DMS 273 treated with DMSO at 0.1 percent for 48 hours (cell line): ENCODE data around the gene CNST.
"Not testable (repeated sequence)": the region's sequence is repeated elsewhere in the genome, so short reads cannot be mapped to it uniquely, and the experiment has no call there.

Experiments
- DNase-seq: peaks from one replicate; lab custom pipeline; 2025; lab: John Stamatoyannopoulos, UW

Gene CNST

GRCh38 chr1:246558041-246558440 is 8.2 kb upstream of the CNST start:
- no peak for DNase-seq

- DNase-seq = no peak
Observed at GRCh38 chr1:246559310-246559709, 6.9 kb upstream of the CNST start.

- DNase-seq = not testable (repeated sequence)
Observed at GRCh38 chr1:246560833-246561232, 5.4 kb upstream of the CNST start.

- DNase-seq = no peak
Observed at GRCh38 chr1:246564839-246565750, 1.2 kb upstream of the CNST start.

- DNase-seq = no peak
Observed at GRCh38 chr1:246565751-246566127, 517 bp upstream of the CNST start.

DNA sequence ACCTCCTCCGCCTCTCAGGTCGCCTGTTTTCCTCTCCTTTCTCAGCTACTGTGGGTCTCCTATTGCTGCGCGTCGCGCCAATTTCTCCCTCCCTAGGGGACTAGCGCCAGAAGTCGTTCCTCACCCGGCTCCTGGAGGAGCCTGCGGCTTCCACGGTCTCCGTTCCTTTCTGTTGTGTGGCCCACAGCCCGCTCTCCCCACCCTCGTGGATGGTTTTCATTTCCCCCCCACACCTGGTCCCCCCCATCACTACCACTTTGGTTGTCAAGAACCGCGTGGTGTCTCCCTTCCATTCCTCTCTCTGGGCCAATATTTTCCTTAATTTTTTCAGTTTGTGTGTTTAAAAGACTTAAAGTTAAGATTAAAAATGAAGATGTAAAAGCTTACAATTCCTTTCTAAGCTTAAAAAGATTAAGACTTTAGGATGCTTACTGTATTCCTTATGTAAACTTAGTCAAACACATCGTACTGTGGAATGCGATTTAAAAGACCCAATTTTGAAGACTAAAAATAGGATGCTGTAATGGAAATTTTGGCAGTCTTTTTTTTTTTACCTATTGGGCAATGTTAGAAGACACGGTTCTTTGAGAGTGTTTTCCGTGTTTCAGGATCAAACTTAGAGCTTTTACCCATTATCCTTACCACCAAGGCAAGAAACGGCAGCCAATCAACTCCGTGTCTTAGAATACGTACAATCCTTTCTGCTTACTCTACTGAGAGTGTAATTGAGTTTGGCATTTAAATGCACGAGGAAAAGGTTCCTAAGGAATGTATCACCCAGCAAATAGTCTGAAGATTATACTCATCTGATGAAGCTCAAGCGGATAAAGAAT is 773 bp downstream of the CNST start:
- DNase-seq = peak; percentile 54

DNA sequence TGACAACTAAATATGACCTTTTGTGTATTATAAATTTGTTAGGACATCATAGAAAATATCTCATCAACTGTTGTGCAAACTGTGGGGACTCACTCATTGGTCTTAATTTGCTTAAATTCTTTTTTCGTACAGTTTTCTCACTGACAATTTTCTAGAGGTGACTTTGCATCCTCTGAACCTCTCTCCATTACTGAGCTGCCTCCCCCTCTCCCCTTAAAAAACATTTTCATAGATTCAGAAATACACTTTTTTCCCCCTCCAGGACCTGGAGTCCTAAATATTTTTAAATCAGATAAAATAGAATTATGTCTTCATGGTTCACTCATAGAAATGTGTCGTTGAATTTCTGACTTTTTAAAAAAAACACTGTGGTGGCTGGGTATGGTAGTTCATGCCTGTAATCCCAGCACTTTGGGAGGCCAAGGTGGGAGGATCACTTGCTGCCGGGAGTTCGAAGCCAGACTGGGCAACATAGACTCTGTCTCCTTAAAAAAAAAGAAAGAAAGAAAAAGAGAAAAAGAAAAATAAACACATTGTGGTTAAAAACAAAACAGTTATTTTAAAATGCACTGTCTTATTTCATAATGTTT is 1.5 kb downstream of the CNST start:
- DNase-seq = no peak

GRCh38 chr1:246569248-246570238 is 3.3 kb downstream of the CNST start:
- no peak for DNase-seq

DNA sequence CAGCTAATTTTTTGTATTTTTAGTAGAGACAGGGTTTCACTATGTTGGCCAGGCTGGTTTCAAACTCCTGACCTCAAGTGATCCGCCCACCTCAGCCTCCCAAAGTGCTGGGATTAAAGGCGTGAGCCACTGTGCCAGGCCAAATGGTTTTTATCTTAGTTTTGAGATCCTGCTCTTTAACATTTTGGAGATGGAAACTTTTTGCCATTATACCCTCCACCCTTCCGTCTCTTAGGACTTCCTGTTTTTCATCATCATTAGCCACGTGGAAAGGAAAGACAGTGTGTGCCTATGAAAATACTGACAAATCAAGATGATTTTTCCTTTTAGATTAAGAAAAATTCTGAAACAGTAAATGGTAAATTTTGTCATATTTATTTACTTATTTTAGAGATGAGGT is 5.1 kb downstream of the CNST start:
- DNase-seq = not testable (repeated sequence)

DNA sequence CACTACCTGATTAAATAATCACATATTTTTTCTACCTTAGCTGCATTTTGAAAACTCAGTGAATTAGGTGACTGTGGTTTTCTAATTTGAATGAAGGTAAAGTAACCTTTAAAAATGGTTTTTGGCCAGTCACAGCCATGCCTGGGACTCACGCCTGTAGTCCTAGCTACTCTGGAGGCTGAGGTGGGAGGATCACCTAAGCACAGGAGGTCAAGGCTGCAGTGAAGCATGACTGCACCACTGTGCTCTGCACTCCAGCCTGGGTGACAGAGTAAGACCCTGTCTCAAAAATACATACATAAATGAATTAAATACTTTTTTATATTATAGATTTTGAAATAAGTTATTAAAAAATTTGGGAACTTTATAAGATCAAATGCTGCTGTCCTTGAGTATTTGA is 5.7 kb downstream of the CNST start:
- DNase-seq = no peak

DNA sequence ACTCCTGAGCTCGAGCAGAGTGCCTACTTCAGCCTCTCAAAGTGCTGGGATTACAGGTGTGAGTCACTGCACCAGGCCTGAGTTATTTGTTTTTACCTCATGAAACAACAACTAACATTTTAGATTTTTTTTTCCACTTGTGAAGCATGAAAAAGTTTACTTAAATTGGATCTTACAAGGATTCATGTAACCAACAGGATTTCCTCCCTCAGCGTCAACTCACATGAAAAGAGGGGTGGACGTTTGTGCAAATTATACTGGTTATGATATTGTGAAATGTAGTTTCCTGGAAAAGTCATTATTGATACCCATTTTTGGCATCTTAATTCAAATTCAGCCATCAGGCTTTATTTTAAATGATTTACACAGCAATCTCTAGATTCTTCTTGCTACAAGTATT is 6.5 kb downstream of the CNST start:
- DNase-seq = no peak

DNA sequence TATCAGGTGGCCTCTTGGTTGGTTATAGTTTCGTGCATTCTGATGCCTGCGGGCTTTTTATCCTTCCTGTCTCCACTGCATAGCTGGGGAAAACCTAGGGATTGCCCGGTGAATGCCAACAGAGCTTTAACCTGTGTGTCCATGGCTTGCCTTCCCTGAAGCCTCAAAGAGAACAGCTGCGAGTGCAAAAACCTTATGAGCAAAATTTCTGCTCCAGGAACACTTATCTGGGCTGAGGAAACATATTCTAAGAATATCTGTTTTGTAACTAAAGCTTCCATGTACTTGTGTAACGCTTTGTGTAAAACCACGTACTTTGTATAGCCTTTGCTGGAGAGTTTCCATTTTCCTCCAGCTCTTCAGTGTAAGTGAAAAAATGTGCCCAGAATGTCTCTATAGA is 7.2 kb downstream of the CNST start:
- no peak for DNase-seq

GRCh38 chr1:246576709-246577032 is 10.4 kb downstream of the CNST start:
- no peak for DNase-seq

DNA sequence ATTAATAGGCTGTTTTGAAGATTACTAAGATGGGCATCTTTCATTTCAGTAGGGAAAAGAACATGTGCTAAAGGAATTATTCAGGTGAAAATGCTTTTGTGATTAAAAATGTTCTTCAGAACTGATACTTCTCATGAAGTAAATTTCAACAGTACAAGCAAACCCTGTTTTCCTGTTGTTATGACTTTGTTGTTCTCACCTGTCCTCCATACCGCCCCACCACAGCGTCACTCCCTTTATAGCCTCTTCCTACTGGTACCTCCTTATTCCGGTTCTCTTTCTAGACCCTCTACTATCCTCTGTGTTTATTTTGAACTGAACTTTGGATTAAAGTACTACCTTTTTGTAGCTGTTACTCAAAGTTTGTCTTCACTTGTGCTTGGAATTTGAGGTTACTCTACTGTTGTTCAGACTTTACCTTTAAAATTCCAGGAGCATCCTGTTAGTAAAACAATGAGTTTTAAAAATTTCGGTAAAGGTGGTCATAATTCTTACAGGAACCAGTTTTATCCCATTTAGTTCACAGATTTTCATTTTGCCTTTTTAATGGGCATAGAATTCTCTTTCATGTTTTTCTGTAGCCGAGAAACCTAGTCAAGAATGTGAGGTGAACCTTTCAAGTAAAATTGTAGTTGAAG is 10.9 kb downstream of the CNST start:
- DNase-seq = no peak

DNA sequence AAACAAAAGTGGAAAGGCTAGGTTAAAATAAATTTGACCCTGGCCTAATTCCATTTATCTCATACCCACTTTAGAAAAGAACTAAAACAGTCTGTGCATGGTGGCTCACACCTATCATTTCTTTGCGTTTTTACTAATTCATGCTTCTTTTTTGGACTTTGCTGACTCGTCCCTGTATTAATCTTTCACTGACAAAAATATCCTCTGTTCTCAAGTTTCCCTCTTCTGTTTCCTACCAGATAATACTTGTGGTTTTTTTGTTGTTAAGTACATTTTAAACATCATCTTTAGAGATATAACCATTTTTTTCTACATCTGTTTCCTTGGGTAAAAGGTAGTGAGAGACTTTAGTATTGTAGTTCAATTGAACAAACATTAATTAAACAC is 11.5 kb downstream of the CNST start:
- no peak for DNase-seq

DNA sequence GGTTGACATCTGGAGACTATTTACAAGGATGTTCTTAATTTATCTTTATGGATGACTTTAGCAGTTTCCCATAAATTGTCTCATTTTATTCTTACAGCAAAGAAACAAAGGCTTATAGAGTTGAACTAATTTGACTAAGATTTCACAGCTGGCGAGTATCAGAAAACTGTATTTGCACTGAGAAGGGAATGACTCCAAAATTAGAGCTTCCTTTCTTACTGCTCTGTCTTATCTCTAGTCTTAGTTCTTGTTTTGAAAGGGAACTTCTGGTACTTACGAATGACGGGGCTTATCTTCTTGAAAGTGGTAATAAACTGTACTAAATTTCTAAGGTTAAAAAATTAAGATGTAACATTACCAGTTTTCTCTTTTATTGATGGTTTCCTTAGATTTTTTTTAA is 13.6 kb downstream of the CNST start:
- DNase-seq = no peak

GRCh38 chr1:246580497-246581370 is 14.5 kb downstream of the CNST start:
- no peak for DNase-seq

GRCh38 chr1:246582301-246583055 is 16.2 kb downstream of the CNST start:
- no peak for DNase-seq

DNA sequence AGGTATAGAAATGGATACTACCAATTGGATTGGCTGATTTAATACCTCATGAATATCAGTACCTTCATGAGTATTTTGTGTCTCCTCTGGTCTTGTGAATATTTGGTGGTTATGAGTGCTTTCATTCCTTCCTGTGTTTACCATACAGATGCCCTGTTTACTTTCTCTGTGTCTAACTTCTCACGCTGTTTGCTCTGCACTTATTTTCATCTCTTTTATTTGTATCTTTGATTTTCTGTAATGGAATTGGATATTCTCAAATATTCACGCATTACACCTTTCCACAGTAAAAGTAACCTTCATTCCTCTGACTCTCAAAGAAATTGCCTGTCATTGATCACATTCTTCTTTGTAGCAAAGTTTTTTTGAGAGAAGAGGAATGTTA is 16.8 kb downstream of the CNST start:
- DNase-seq = no peak
